ENCODE results near the gene CNPY4. TPM values are rescaled to one million over a fixed set of nuclear protein-coding genes. Genes with fewer than 3 reads are reported as not detected.

The CNPY4 gene
- total RNA-seq, 1 donor from 2014 or later = 21.7 TPM

DNA sequence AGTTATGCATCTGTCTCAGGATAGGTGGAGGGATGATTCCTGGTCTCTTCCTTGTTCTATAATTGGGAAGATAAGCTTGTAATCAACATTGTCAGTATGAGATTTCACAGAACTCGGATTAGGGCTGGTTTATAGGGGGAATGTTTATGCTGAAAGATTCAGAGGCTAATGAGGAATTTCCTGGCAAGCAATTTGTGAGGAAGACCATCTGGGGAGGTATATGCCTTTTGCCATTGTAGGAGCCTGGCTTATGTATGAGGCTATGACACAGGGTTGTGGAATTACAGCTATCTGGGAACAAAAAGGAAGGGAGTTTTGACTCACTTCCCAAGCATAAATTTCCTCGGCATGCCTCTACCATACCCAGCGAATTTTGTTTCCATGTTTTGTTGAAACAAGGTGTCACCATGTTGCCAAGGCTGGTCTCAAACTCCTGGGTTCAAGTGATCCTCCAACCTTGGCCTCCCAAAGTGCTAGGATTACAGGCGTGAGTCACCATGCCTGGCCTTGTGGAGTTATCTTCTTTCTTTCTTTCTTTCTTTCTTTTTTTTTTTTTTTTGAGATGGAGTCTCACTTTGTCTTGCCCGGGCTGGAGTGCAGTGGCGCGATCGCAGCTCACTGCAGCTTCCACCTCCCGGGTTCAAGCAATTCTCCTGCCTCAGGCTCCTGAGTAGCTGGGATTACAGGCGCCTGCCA, 32.2 kb upstream of the CNPY4 start:
- peak overlapping the region; percentile 55 for H3K27ac Mint-ChIP-seq

DNA sequence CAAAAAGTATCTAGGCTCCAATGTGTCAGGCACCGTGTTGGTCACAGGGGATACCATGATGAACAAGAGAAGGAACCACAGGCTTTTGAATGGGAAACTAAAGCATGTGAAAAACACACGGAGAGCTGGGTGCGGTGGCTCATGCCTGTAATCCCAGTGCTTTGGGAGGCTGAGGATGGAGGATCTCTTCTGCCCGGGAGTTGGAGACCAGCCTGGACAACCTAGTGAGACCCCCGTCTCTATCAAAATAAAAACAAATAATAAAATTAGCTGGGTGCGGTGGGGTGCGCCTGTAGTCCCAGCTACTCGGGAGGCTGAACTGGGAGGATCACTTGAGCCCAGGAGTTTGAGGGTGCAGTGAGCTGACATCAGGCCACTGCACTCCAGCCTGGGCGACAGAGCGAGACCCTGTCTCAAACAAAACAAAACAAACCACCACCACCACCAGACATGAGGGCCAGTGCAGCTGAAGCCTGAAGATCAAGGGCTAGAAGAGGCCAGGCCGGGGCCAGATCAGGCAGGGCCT, 31.3 kb upstream of the CNPY4 start:
- H3K4me1 Mint-ChIP-seq (ENCODE audit: low read depth) = peaks cover 30% of the 10 kb centered on the region
- peaks cover 35% of the 10 kb centered on the region for H3K36me3 Mint-ChIP-seq (ENCODE audit: low read depth)
- peaks cover 6% of the 10 kb centered on the region for H3K27me3 Mint-ChIP-seq (ENCODE audit: insufficient read depth)
- intact Hi-C loops (cut with micrococcal nuclease) = loop anchor here (2.0 kb wide), 4 partner anchors 37 to 169 kb away; partner anchors contain the start of genes MBLAC1, TRIM4 and ZKSCAN1
- no peaks in the 10 kb centered on the region for H3K9me3 Mint-ChIP-seq
- peak overlapping the region; percentile 90 for H3K4me3 Mint-ChIP-seq
- H3K27ac Mint-ChIP-seq = peak overlapping the region; percentile 93
- DNase-seq (ENCODE audit: low spot score) = no peak

More for the DNA sequence above, 32.2 kb upstream of the CNPY4 start:
- no peaks in the 10 kb centered on the region for H3K9me3 Mint-ChIP-seq
- DNase-seq (ENCODE audit: low spot score) = no peak
- peaks cover 37% of the 10 kb centered on the region for H3K4me1 Mint-ChIP-seq (ENCODE audit: low read depth)
- peak overlapping the region; percentile 47 for H3K4me3 Mint-ChIP-seq
- peaks cover 26% of the 10 kb centered on the region for H3K36me3 Mint-ChIP-seq (ENCODE audit: low read depth)
- intact Hi-C loops (cut with micrococcal nuclease) = no loop called here
- H3K27me3 Mint-ChIP-seq (ENCODE audit: insufficient read depth) = peaks cover 6% of the 10 kb centered on the region

DNA sequence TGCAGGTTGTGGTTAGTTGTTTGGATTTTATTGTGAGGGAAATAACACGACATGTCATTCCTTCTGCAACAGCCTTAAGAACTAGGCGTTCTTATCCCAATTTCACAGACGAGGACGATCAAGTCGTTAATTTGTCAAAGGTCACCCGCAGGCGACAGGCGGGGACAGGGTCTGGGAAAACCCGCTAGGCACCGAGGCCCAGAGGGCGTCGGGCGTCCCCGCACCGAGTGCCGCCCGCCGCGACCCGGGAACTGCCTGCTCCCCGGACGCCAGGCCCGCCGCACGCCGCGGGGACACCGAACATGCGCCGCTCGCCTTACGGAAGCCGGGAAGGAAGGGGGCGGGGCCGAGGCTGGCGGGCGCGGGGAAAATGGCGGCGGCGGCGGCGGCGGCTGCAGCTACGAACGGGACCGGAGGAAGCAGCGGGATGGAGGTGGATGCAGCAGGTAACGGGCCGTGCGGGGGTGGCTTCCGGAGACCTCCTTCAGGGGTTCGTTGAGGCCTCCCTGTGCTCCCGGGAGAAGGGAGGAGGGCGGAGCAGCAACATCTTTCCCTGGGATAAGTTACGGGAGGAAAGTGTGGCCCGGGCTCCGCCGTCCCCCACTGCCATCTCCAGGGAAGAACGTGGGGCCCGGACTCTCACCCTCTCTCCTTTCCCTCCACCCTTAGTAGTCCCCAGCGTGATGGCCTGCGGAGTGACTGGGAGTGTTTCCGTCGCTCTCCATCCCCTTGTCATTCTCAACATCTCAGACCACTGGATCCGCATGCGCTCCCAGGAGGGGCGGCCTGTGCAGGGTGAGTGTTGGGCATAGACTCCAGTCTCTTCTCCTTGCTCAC, 30.6 kb upstream of the CNPY4 start, which contains the start of gene COPS6:
TSS of gene COPS6 (plus strand) at position 349 of the 837 bp plus-strand sequence. CDS start at position 371, 22 bp downstream.
- Mint-ChIP-seq H3K27me3 (ENCODE audit: insufficient read depth) (peaks cover 6% of the 10 kb centered on the region), H3K4me1 (ENCODE audit: low read depth) (peaks cover 29% of the 10 kb centered on the region), H3K4me3 (peak within 1 kb of the TSS; percentile 90), H3K27ac (peak within 1 kb of the TSS; percentile 93), H3K36me3 (ENCODE audit: low read depth) (peaks cover 42% of the 10 kb centered on the region), H3K9me3 (no peaks in the 10 kb centered on the region)
- intact Hi-C loops (cut with micrococcal nuclease) = loop anchor here (1.0 to 2.0 kb wide), 6 partner anchors 8 to 170 kb away; partner anchors contain the start of genes MBLAC1, TRIM4, ZKSCAN1 and ZNF3
- DNase-seq (ENCODE audit: low spot score) = peak; percentile 82

DNA sequence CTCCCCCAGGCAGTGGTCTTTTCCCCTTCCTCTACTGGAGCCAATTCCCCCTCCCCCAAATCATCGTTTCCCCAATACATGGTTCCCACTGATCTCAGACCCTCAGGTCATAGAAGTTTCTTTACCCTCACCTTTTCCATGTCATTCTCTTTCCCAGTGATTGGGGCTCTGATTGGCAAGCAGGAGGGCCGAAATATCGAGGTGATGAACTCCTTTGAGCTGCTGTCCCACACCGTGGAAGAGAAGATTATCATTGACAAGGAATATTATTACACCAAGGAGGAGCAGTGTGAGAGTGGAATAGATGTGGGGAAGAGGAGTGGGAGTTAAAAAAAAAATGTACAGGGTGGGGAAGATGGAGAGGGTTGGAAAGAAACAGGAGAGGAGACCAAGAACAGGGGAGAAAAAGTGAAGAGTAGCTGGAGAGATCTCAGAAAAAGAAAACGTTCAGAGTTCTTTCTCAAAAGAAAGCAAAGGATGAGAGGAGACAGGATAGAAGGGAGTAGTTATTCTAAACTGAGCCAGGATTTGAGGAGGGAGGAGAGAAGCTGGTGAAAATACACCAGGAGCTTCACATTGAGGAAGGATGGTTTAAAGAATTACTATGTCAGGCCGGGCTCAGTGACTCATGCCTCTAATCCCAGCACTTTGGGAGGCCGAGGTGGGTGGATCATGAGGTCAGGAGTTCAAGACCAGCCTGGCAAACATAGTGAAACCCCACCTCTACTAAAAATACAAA, 29.8 kb upstream of the CNPY4 start:
- H3K27ac Mint-ChIP-seq = peak overlapping the region; percentile 93
- H3K9me3 Mint-ChIP-seq = no peaks in the 10 kb centered on the region
- intact Hi-C loops (cut with micrococcal nuclease) = loop anchor here (1.0 to 2.0 kb wide), 6 partner anchors 8 to 171 kb away; partner anchors contain the start of genes MBLAC1, TRIM4, ZKSCAN1 and ZNF3
- no peak for DNase-seq (ENCODE audit: low spot score)
- peak overlapping the region; percentile 90 for H3K4me3 Mint-ChIP-seq
- peaks cover 6% of the 10 kb centered on the region for H3K27me3 Mint-ChIP-seq (ENCODE audit: insufficient read depth)
- peaks cover 43% of the 10 kb centered on the region for H3K36me3 Mint-ChIP-seq (ENCODE audit: low read depth)
- H3K4me1 Mint-ChIP-seq (ENCODE audit: low read depth) = peaks cover 29% of the 10 kb centered on the region

DNA sequence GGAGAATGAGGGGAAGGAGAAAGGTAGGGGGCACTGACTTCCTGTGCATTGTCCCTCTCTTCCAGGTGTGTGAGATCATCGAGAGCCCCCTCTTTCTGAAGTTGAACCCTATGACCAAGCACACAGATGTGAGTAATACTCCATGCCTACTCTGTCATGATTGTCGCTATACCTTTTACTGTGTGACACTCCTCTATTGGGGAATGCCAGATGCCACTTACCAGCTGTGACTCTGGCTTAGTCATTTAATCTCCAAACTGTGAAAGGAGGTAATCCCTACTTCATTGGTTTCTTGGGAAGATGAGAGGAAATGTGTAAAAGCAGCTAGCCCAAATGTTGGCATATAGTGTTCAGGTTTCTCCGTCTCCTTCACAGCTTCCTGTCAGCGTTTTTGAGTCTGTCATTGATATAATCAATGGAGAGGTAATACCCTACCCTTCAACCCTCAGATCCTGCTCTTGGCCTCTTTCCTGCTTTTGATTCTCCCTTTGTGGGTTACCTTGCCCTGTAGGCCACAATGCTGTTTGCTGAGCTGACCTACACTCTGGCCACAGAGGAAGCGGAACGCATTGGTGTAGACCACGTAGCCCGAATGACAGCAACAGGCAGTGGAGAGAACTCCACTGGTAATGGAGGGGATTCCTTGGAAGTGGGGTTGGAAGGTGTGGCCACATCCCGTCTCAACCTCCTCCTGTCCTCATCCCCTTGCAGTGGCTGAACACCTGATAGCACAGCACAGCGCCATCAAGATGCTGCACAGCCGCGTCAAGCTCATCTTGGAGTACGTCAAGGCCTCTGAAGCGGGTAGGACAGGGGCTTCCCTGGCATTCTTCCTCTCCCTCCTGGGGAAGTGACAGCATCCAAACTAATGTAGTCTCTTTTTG, 28.7 kb upstream of the CNPY4 start:
- no peak for DNase-seq (ENCODE audit: low spot score)
- Mint-ChIP-seq H3K27me3 (ENCODE audit: insufficient read depth) (peaks cover 3% of the 10 kb centered on the region), H3K27ac (peak overlapping the region; percentile 3), H3K4me1 (ENCODE audit: low read depth) (peaks cover 31% of the 10 kb centered on the region), H3K9me3 (no peaks in the 10 kb centered on the region), H3K36me3 (ENCODE audit: low read depth) (peaks cover 51% of the 10 kb centered on the region), H3K4me3 (peak overlapping the region; percentile 90)
- intact Hi-C loops (cut with micrococcal nuclease) = no loop called here

DNA sequence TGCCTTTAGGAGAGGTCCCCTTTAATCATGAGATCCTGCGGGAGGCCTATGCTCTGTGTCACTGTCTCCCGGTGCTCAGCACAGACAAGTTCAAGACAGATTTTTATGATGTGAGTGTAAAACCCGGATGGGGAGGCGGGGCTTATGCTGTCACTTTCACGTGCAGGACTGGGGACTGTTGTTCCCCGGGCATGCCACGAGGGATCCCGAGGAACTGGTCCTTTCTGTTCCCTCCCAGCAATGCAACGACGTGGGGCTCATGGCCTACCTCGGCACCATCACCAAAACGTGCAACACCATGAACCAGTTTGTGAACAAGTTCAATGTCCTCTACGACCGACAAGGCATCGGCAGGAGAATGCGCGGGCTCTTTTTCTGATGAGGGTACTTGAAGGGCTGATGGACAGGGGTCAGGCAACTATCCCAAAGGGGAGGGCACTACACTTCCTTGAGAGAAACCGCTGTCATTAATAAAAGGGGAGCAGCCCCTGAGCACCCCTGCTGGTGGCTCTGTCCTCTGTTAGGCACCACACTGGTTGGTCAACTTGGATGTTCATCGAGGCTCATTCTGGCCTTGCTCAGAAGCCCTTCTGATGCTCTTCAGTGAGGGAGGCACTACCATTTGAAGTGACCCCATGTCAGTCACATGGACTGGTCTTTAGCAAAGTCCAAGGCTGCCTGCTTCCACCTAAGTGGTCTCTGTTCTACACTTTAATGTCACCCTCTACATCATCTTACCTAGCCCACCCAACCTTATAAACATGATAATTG, 27.8 kb upstream of the CNPY4 start:
- Mint-ChIP-seq H3K4me3 (peak overlapping the region; percentile 90), H3K27me3 (ENCODE audit: insufficient read depth) (peaks cover 3% of the 10 kb centered on the region), H3K27ac (no peak overlapping the region), H3K4me1 (ENCODE audit: low read depth) (peaks cover 35% of the 10 kb centered on the region), H3K36me3 (ENCODE audit: low read depth) (peaks cover 59% of the 10 kb centered on the region), H3K9me3 (no peaks in the 10 kb centered on the region)
- intact Hi-C loops (cut with micrococcal nuclease) = no loop called here
- DNase-seq (ENCODE audit: low spot score) = no peak

DNA sequence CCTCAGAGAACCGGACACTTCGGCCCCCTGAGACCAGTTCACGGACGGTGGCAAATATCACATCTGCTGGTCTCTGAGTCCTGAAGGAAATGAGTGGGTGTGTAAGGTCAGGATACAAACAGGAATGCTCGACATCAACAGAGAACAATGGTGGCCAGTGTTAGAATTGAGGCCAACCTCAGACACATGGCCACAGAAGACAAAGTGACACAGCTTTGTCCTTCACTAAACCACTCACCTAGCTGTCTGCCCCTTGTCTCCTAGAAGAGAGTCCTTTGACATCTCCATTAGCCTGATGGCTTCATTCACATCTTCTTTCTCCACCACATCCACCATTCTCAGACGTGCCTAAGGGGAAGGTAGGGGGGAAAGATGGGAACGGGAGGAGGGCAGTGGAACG, 26.4 kb upstream of the CNPY4 start:
- intact Hi-C loops (cut with micrococcal nuclease) = no loop called here
- H3K9me3 Mint-ChIP-seq = no peaks in the 10 kb centered on the region
- DNase-seq (ENCODE audit: low spot score) = no peak
- no peak overlapping the region for H3K27ac Mint-ChIP-seq
- peaks cover 70% of the 10 kb centered on the region for H3K36me3 Mint-ChIP-seq (ENCODE audit: low read depth)
- no peak overlapping the region for H3K4me3 Mint-ChIP-seq
- H3K4me1 Mint-ChIP-seq (ENCODE audit: low read depth) = peaks cover 44% of the 10 kb centered on the region
- H3K27me3 Mint-ChIP-seq (ENCODE audit: insufficient read depth) = no peaks in the 10 kb centered on the region

DNA sequence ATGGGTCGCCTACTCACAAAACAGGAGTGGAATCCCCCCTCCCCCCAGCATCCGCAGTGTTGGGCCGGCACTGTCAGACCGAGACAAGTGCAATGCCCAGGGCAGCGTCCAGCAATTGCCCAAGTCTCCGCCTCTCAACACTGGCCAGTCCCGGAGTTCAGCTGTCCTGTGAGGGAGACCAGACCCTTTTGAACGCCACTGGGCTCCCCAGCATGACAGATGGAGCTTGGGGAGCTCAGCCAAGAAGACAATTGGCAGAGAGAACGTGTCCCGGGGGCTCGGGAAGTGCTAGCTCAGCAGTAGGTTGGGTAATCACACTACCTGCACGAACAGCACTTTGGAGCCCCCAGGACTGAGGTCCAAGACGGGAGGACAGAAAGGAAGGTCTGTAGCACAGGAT, 25.9 kb upstream of the CNPY4 start:
- Mint-ChIP-seq H3K4me3 (no peak overlapping the region), H3K27ac (no peak overlapping the region), H3K9me3 (no peaks in the 10 kb centered on the region), H3K36me3 (ENCODE audit: low read depth) (peaks cover 74% of the 10 kb centered on the region), H3K4me1 (ENCODE audit: low read depth) (peaks cover 48% of the 10 kb centered on the region), H3K27me3 (ENCODE audit: insufficient read depth) (no peaks in the 10 kb centered on the region)
- DNase-seq (ENCODE audit: low spot score) = no peak
- intact Hi-C loops (cut with micrococcal nuclease) = no loop called here

DNA sequence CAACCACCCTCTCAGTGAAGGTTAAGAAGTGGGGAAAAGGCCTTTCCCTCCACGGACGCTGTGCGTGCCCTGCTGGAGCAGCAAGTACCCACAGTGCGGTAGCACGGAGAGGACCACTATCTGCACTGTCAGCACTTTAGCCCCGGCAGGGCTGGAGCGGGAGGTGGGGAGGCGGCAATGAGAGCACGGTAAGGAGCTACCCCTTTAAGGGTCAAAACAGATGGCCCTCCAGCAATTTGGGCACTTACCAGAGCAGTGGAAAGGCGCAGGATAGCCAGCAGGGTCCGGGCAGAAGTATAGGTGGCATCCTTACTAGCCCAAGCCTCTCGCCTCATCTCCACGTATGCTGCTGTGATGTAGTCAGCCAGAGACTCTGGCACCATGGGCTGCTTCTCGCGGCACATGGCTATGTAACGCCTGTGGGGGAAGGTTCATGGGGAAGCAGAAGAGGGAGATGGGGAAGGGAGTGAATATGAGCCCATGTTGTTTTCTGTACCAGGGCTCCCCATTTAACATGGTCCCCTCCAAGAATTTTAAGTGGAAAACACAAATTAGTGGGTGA, 25.4 kb upstream of the CNPY4 start:
- Mint-ChIP-seq H3K4me1 (ENCODE audit: low read depth) (peaks cover 53% of the 10 kb centered on the region), H3K27me3 (ENCODE audit: insufficient read depth) (no peaks in the 10 kb centered on the region), H3K9me3 (no peaks in the 10 kb centered on the region), H3K36me3 (ENCODE audit: low read depth) (peaks cover 79% of the 10 kb centered on the region), H3K27ac (no peak overlapping the region), H3K4me3 (no peak overlapping the region)
- intact Hi-C loops (cut with micrococcal nuclease) = no loop called here
- no peak for DNase-seq (ENCODE audit: low spot score)

DNA sequence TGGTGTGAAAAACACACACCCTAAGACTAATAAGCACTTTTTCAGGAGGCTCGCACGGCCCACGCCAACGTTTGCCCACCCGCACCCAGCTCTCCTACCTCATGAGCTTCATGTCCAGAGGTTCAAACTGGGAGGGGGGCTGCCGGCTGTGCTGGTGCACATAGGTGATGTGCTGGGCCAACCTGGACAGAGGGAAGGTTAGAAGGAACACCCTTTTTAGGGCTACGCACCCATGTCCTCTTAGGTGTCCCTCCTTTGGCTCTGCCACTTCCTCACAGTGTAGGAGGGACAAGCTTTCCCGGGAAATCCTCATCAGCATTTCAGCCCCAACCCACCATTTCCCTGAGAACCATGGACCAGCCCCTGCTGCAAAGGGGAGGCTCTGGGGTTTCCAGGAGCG, 24.1 kb upstream of the CNPY4 start:
- no peaks in the 10 kb centered on the region for H3K9me3 Mint-ChIP-seq
- H3K4me1 Mint-ChIP-seq (ENCODE audit: low read depth) = peaks cover 56% of the 10 kb centered on the region
- no peak overlapping the region for H3K27ac Mint-ChIP-seq
- intact Hi-C loops (cut with micrococcal nuclease) = no loop called here
- H3K36me3 Mint-ChIP-seq (ENCODE audit: low read depth) = peaks cover 84% of the 10 kb centered on the region
- no peak for DNase-seq (ENCODE audit: low spot score)
- no peaks in the 10 kb centered on the region for H3K27me3 Mint-ChIP-seq (ENCODE audit: insufficient read depth)
- no peak overlapping the region for H3K4me3 Mint-ChIP-seq

DNA sequence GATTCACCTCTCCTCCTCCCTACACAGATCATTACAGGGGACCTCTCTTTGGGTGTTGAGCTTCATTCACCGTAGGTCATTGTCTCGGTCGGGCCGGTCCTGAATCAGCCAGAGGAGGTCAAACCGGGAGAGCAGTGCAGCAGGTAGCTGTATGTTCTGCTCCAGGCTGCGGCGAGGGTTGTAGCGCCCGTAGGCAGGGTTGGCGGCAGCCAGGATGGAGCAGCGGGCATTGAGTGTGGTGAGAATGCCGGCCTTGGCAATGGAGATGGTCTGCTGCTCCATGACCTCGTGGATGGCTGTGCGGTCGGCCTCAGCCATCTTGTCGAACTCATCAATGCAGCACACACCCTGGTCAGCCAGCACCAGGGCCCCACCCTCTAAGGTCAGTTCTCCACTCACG, 23.7 kb upstream of the CNPY4 start:
- no peak overlapping the region for H3K4me3 Mint-ChIP-seq
- no peaks in the 10 kb centered on the region for H3K9me3 Mint-ChIP-seq
- no peak overlapping the region for H3K27ac Mint-ChIP-seq
- H3K27me3 Mint-ChIP-seq (ENCODE audit: insufficient read depth) = no peaks in the 10 kb centered on the region
- no peak for DNase-seq (ENCODE audit: low spot score)
- intact Hi-C loops (cut with micrococcal nuclease) = no loop called here
- peaks cover 54% of the 10 kb centered on the region for H3K4me1 Mint-ChIP-seq (ENCODE audit: low read depth)
- peaks cover 81% of the 10 kb centered on the region for H3K36me3 Mint-ChIP-seq (ENCODE audit: low read depth)
